ENCODE measurements around the gene YPEL2. TPM values are rescaled to one million over a fixed set of nuclear protein-coding genes. Genes with fewer than 3 reads are reported as not detected.
A peak's percentile ranks its signal among the peaks of the same experiment; 100 is the strongest.

Gene YPEL2
- polyA plus RNA-seq, 12 donors = 11.6 to 20.6 (median 15.5) TPM; not detected in 1

GRCh38 chr17:59427996-59428395 lies 96.5 kb downstream of the YPEL2 start:
- no peak for DNase-seq

DNA sequence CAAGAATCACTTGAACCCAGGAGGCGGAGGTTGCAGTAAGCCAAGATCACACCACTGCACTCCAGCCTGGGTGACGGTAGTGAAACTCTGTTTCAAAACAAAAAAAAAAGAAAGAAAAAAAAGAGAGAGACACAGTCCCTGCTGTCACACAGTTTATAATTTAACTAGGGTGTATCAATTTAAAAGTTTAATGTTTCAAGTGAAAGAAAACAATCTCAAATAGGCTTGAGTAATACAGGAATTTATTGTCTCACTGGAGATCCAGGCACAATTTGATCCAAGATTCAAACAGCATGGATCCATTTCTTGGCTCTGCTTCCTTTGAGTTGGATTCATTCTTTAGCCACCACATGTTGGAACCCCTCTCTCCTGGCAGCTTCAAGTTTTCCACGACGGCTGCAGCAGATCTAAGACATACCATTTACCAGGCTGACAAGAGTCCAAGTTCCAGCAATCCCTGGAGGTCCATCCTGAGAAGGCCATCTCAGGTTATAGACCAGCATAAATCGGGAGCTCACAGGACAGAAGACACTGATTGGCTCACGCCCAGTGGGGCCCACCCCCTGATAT lies 97.5 kb downstream of the YPEL2 start:
- DNase-seq = no peak

GRCh38 chr17:59431601-59432000 lies 100.1 kb downstream of the YPEL2 start:
- DNase-seq = no peak

DNA sequence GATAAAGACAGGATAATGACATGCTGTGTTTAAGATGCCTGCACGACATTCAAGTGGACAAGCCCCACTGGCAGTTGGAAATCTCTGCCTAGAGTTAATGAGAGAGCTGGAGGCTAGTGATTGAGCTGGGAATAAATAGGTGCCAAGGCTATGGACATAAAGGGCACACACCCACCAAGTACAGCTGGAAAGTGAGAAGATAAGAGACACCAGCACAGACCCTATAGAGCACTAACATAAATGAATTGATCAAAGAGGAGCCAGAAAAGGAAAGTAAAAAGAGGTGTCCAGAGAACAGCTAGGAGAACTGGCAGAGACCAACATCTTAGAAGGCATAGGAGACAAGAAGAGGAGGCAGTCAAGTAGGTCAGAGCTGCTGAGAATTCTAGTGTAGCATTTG lies 101.2 kb downstream of the YPEL2 start:
- DNase-seq = no peak

GRCh38 chr17:59433586-59433985 lies 102.1 kb downstream of the YPEL2 start:
- no peak for DNase-seq

DNA sequence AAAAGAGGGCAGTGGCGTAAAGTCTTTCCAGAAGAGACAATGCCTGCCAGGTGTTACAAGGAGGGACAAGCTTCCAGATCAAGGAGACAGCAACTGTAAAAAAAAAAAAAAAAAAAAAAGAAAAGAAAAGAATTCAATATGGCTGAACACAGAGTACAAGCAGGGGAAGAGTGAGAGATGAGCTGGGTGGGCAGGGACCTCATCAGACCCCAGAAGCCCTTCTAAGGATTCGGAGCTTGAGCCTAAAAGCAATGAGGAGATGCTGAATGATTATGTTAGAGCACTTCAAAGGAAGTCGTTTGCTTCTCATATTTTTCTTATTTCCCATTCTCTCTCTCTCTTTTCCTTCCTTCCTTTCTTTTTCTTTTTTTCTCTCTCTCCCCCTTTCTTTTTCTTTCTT lies 103.0 kb downstream of the YPEL2 start:
- DNase-seq = no peak

GRCh38 chr17:59435238-59435637 lies 103.8 kb downstream of the YPEL2 start:
- no peak for DNase-seq

- DNase-seq = no peak
These were observed 105.4 kb downstream of the YPEL2 start for GRCh38 chr17:59436900-59437299.

GRCh38 chr17:59437791-59438281 lies 106.4 kb downstream of the YPEL2 start:
- DNase-seq = no peak

GRCh38 chr17:59439262-59439661 lies 107.8 kb downstream of the YPEL2 start:
- no peak for DNase-seq

- no peak for DNase-seq
These were observed 108.3 kb downstream of the YPEL2 start for GRCh38 chr17:59439741-59440211.

DNA sequence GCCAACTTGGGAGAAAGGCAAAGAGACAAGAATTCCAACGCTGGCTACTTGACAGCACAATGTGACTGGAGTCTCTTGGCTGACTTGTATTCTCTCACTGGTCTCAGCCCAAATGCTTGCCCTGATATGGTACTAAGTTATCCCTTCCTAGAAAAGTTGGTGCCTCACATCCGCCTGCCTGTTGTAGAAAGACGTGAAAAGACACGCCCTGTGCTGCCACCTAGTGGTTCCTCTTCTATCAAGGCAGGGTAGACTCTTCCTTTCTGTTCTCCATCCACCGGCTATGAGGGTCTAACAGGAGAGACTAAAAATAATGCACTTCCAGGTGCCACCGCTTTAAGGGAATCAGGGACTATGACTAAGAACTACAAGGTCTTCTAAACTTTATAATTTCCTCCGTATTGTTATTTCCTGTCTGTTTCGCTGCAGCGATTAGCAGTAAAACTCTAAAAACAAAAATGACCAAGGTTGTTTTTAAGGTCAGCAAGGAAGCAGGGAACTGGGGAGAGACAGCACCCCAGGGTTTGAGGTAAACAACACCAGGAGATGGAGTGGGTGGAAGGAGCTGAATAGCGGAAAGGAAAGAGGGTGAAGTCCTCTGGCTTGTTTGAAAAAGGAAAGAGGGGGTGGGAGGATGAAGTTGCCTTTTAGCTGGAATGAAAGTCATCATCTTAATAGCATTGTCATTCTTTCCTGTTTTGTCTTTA lies 109.5 kb downstream of the YPEL2 start:
- peak; percentile 91 for DNase-seq

- DNase-seq = no peak
These were observed 110.1 kb downstream of the YPEL2 start for GRCh38 chr17:59441464-59442096.

DNA sequence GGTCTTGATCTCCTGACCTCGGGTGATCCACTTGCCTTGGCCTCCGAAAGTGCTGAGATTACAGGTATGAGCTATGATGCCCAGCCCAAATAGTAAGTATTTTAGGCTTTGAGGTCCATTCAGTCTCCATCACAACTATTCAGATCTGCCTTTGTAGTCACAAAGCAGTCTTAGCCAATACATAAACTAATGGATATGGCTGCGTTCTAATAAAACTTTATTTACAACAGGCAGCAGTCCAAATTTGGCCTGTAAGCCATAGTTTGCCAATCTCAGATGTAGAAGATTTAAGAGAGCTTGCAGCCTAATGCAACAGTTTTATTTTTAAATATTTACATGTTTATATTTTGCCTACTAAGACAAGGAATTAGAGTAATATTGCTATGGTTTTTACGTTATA lies 111.7 kb downstream of the YPEL2 start:
- no peak for DNase-seq

Other genes starting within 250 kb of the YPEL2 start
- 10 to 100 TPM in 11 of 12 donors, not detected in 1; 10.2 to 17.5 (median 15.0) TPM for gene TRIM37, start 224.8 kb upstream of the YPEL2 start, polyA plus RNA-seq (ENCODE audit: insufficient read length in 12 of 12)
- gene SKA2, start 176.5 kb upstream of the YPEL2 start, polyA plus RNA-seq (ENCODE audit: insufficient read length in 12 of 12) = 10 to 100 TPM in 11 of 12 donors, not detected in 1; 34.4 to 73.1 (median 42.8) TPM
- gene PRR11, start 175.9 kb upstream of the YPEL2 start, polyA plus RNA-seq (ENCODE audit: insufficient read length in 12 of 12) = 10 to 100 TPM in 10 of 12 donors, 1 to 10 TPM in 1, not detected in 1; 8.8 to 23.9 (median 14.6) TPM
- gene SMG8, start 121.6 kb upstream of the YPEL2 start, polyA plus RNA-seq (ENCODE audit: insufficient read length in 12 of 12) = 10 to 100 TPM in 10 of 12 donors, 1 to 10 TPM in 1, not detected in 1; 6.3 to 18.7 (median 14.5) TPM
- 1 to 10 TPM in 10 of 12 donors, not detected in 2; 1.5 to 4.0 (median 2.4) TPM for gene GDPD1, start 111.1 kb upstream of the YPEL2 start, polyA plus RNA-seq (ENCODE audit: insufficient read length in 12 of 12)
- 10 to 100 TPM in 11 of 12 donors, not detected in 1; 31.1 to 41.8 (median 35.9) TPM for gene DHX40, start 234.0 kb downstream of the YPEL2 start, polyA plus RNA-seq (ENCODE audit: insufficient read length in 12 of 12)

All from muscle of arm (tissue), 12 donors.